Stimulated activated CD4-positive, alpha-beta T cell treated with anti-CD3 and anti-CD28 coated beads, TNF-alpha, amount 100 ng/mL, for 1 hour (primary cell): ENCODE results near the gene RAB11FIP5.
"Not testable (repeated sequence)": the region's sequence is repeated elsewhere in the genome, so short reads cannot be mapped to it uniquely, and the experiment has no call there.

Experiments
- DNase-seq, 3 donors: peaks; one replicate each; pipeline ENCODE4 v3.0.0-alpha.2; 2020; ENCODE audit warnings: low read depth in 3 of 3, low spot score in 1 of 3

The RAB11FIP5 gene

GRCh38 chr2:73112913-73113854 lies at the start of gene RAB11FIP5:
Gene RAB11FIP5, minus strand, starts transcription at chr2:73112948. Its CDS starts 171 bp downstream, at chr2:73112777.
- DNase-seq, result peak; percentile 35 to 73 (median 58)

GRCh38 chr2:73156539-73157124 lies 43.9 kb upstream of the RAB11FIP5 start:
- DNase-seq, result peak in 1 of 3 donors; percentile 27

- DNase-seq, result no peak
Observed at GRCh38 chr2:73142937-73143336, 30.2 kb upstream of the RAB11FIP5 start.

- no peak for DNase-seq
Observed at GRCh38 chr2:73141896-73142295, 29.1 kb upstream of the RAB11FIP5 start.

- no peak for DNase-seq
Observed at GRCh38 chr2:73135236-73135635, 22.5 kb upstream of the RAB11FIP5 start.

GRCh38 chr2:73134471-73134870 lies 21.7 kb upstream of the RAB11FIP5 start:
- no peak for DNase-seq

- DNase-seq, result no peak
Observed at GRCh38 chr2:73133566-73134197, 20.9 kb upstream of the RAB11FIP5 start.

- DNase-seq, result no peak
Observed at GRCh38 chr2:73131807-73132206, 19.1 kb upstream of the RAB11FIP5 start.

GRCh38 chr2:73130790-73131189 lies 18.0 kb upstream of the RAB11FIP5 start:
- no peak for DNase-seq

GRCh38 chr2:73128841-73129535 lies 16.2 kb upstream of the RAB11FIP5 start:
- no peak for DNase-seq

- DNase-seq, result no peak
Observed at GRCh38 chr2:73122536-73122935, 9.8 kb upstream of the RAB11FIP5 start.

GRCh38 chr2:73119611-73120239 lies 7.0 kb upstream of the RAB11FIP5 start:
- DNase-seq, result not testable (repeated sequence)

- DNase-seq, result no peak
Observed at GRCh38 chr2:73117441-73117840, 4.7 kb upstream of the RAB11FIP5 start.

- DNase-seq, result no peak
Observed at GRCh38 chr2:73116182-73116960, 3.6 kb upstream of the RAB11FIP5 start.

GRCh38 chr2:73114273-73114867 lies 1.6 kb upstream of the RAB11FIP5 start:
- DNase-seq, result no peak

GRCh38 chr2:73112026-73112912 lies 479 bp downstream of the RAB11FIP5 start:
- DNase-seq, result no peak

- no peak for DNase-seq
Observed at GRCh38 chr2:73111073-73112025, 1.4 kb downstream of the RAB11FIP5 start.
